Measurements from ENCODE around the gene AGAP9.
"Not testable (repeated sequence)": the region's sequence is repeated elsewhere in the genome, so short reads cannot be mapped to it uniquely, and the experiment has no call there.

DNA sequence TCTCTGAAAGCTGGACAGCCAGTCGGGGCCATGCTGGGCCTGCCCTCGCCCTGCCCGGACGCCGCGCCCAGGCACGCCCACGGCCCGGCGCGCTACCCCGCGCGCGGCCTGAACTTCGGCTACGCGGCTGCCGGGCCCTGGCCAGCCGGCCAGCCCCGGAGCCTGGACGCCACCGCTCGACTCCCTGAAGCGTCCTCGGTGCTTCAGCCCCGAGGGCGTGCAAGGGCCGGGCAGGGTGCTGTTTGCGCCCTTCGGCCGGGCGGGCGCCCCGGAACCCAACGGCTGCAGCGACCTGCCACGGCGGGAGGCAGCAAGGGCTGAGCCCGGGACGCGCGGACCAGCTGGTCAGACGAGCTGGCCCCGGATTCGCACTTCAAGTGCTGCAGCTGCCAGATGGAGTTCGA, 42.1 kb upstream of the AGAP9 start:
- TF ChIP-seq, protein P1, sequence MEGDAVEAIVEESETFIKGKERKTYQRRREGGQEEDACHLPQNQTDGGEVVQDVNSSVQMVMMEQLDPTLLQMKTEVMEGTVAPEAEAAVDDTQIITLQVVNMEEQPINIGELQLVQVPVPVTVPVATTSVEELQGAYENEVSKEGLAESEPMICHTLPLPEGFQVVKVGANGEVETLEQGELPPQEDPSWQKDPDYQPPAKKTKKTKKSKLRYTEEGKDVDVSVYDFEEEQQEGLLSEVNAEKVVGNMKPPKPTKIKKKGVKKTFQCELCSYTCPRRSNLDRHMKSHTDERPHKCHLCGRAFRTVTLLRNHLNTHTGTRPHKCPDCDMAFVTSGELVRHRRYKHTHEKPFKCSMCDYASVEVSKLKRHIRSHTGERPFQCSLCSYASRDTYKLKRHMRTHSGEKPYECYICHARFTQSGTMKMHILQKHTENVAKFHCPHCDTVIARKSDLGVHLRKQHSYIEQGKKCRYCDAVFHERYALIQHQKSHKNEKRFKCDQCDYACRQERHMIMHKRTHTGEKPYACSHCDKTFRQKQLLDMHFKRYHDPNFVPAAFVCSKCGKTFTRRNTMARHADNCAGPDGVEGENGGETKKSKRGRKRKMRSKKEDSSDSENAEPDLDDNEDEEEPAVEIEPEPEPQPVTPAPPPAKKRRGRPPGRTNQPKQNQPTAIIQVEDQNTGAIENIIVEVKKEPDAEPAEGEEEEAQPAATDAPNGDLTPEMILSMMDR (IDR thresholded peaks at IDR 0.05): not testable (repeated sequence)
- not testable (repeated sequence) for TF ChIP-seq POLR2A (IDR thresholded peaks at IDR 0.05)

Data from uterus (tissue), 2 donors.